GM18867 (cell line): Measurements from ENCODE around the gene ERVH48-1.
"Not testable (repeated sequence)": the region's sequence is repeated elsewhere in the genome, so short reads cannot be mapped to it uniquely, and the experiment has no call there.

ENCODE experiments used
- ATAC-seq: cut with Tn5 transposase; IDR thresholded peaks from one replicate; pipeline ENCODE4 v1.9.1; 2021; ENCODE audit warnings: mild to moderate bottlenecking, moderate library complexity; ENCODE audit not compliant: unreplicated experiment

ERVH48-1 gene

GRCh38 chr21:42908484-42908883, 16.9 kb downstream of the ERVH48-1 start:
- not testable (repeated sequence) for ATAC-seq

DNA sequence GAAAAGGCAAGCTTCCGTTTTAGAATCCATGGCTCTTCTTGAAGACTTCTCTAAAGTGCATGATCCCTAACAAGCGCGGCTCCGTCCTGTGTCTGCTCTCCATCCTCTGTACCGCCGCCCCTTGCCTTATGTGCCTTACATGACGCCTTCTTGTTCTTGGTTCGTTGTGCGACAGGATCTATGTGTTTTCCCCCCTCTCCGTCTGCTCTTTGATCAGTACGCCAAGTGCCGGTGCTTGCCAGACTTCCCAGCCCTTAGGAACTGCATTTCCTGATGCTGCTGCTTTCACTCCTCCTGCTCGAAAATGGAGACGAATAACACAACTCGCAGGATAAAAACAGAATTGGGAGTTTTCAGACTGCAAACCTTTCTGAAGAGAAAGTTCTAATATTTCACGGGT, 19.2 kb downstream of the ERVH48-1 start:
- no peak for ATAC-seq

- no peak for ATAC-seq
Measured at GRCh38 chr21:42905195-42905594, 20.2 kb downstream of the ERVH48-1 start.

DNA sequence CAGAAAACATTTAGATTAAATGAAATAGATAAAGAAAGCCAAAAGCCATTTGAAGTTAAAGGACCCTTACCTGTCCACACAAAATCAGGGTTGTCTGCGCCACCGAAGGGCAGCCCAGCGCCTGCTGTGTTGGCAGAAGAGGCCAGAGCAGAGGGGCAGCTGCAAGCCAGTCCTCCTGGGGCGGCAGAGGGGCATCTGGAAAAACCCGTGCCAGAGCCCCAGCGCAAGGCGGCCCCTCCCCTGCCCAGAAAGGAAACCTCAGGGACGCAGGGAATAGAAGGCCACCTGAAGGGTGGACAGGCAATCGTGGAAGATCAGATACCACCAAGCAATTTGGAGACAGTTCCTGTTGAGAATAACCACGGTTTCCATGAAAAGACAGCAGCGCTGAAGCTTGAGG, 21.6 kb downstream of the ERVH48-1 start:
- no peak for ATAC-seq

- no peak for ATAC-seq
Measured at GRCh38 chr21:42900446-42900845, 25.0 kb downstream of the ERVH48-1 start.

DNA sequence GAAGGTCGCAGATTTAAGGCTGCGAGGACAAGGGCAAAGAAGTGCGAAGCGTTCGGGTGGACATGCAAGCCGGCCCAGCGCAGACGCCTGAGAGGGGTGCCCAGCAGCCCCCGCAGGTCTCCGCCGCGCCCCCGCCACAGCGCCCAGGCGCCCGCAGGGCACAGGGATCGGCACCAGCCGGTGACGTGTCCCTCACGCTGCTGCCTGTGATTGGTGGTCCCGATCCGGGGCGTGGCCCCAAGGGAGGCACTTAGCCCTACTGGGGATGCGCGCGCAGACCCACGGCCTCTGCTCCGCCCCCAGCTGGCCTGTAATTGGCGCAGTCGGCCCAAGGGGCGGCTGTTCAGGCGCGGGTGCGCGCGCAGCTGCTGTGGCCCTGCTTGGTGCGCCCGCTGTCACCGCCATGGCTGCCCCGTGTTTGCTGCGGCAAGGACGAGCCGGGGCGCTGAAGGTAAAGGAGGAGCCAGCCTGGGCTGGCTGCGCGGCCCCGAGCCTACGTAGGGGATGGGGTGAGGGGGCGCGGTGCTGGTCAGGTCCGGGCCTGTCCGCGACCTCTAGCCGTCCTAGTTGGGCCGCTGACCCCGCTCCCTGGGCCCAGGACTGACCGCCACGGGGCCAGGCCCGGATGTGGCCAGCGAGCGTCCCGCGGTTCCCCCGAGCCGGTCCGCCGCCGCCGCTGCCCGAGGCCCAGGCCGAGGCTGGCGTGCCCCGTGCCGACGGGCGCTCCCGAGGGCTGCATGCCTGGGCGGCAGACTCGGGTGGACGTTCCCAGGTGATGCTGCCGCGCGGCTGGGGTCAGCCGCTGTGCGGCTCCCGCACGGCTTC, 32.3 kb downstream of the ERVH48-1 start, which contains the start of gene NDUFV3:
Gene NDUFV3, plus strand, starts transcription at position 379 of the 825 bp plus-strand sequence. Its CDS starts 25 bp downstream, at position 404.
- peak; percentile 91 for ATAC-seq

GRCh38 chr21:42892582-42892930, 32.9 kb downstream of the ERVH48-1 start:
- no peak for ATAC-seq

- no peak for ATAC-seq
Measured at GRCh38 chr21:42887326-42887725, 38.1 kb downstream of the ERVH48-1 start.

GRCh38 chr21:42883921-42884320, 41.5 kb downstream of the ERVH48-1 start:
- ATAC-seq, result no peak

DNA sequence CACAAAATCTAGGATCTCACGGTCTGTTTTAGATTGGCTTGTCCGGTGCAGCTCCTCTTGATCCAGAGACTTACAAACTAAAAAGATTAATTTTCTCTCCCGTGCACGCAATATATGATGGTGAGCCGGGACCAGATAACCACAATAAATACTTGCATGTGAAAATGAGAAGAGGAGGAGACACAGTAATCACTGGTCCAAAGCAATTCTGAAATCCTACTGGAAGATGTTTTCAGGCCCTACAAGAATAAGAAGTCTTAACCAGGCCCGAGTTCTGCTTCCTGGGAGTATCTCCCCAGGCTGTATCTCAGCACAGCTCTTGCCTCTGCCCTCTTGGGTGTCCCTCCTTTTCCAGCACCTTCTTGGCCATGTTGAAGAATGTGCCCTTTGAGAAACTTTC, 45.1 kb downstream of the ERVH48-1 start:
- no peak for ATAC-seq

DNA sequence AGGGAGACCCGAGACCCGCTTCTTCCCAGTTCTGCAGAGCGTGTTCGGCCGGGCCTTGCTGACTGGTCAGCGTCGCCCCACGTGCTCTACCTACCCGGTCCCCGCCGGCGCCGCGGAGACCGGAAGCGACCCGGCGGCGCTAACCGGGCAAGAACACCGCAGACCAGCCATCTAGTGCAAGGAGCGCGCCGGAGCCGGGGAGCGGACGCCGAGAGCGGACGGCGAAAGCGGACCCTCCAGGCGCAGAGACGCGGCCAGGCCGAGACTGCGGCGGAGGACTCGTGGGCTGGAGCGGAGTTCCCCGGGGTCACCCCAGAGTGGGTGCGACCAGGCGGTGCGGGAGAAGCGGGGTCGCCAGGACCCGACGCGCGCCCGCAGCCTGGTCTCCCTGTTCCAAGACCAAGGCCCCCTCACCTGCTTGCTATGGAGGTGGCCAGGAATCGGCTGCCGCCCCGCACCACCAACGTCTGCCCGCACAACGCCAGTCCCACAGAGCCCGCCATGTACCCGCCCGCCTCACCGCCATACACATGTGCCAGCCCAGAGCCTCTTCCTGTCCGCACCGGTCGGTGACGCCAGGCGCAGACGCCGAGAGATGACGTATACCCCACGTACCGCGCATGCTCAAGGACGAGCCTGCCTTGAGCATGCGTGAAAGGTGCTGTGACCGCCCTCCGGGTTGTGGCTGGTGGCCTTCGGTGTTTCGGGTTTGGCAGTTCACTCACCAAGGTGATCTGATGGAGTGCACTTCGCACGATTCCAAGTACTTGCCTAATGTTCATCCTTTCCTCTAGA, 46.2 kb downstream of the ERVH48-1 start, which contains the start of gene WDR4:
Gene WDR4, minus strand, starts transcription at position 547 of the 795 bp plus-strand sequence. Its CDS starts 44 bp downstream, at position 503.
- peak; percentile 87 for ATAC-seq

DNA sequence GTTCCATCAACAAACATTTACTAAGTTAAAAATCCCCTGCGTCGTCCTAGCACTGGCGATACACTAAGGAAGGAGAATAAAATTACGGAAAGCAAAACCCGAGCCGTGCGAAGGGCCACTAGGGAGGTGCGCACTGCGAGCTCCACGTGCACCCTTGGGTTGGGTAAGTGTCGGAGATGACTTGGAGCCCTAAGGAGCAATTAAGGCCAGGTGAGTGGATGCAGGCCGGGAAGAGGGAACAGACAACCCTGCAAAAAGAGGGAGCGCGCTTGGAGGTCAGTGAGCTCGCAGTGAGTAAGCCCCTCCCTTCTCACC, 46.8 kb downstream of the ERVH48-1 start:
- ATAC-seq, result peak; percentile 13

- ATAC-seq, result not testable (repeated sequence)
Measured at GRCh38 chr21:42875811-42876210, 49.6 kb downstream of the ERVH48-1 start.

GRCh38 chr21:42873096-42873495, 52.3 kb downstream of the ERVH48-1 start:
- no peak for ATAC-seq

- no peak for ATAC-seq
Measured at GRCh38 chr21:42868196-42868595, 57.2 kb downstream of the ERVH48-1 start.
